Sigmoid colon (tissue), 7 donors: ENCODE results near the gene PXT1. TPM values are rescaled to one million over a fixed set of nuclear protein-coding genes. Genes with fewer than 3 reads are reported as not detected.

Experiments used
- DNase-seq: peaks from one replicate; pipeline ENCODE4 v3.0.0-alpha.2; 2019
- H3K27ac ChIP-seq, 4 donors: fragments of 200-600 bp; sonication (generic); one replicate each; pipeline ENCODE4 v1.5.1; 2016 to 2019; ENCODE audit warnings: mild to moderate bottlenecking in 1 of 4
- H3K27me3 ChIP-seq, 3 donors: fragments of 200-600 bp; sonication (generic); one replicate each; pipeline ENCODE4 v1.5.1; 2019; ENCODE audit warnings: mild to moderate bottlenecking in 1 of 3
- H3K36me3 ChIP-seq, 4 donors: fragments of 200-600 bp; sonication (generic); one replicate each; pipeline ENCODE4 v1.5.1; 2016 to 2019
- H3K4me1 ChIP-seq, 4 donors: fragments of 200-600 bp; sonication (generic); one replicate each; pipeline ENCODE4 v1.5.1; 2017 to 2019
- H3K4me3 ChIP-seq, 4 donors: fragments of 200-600 bp; sonication (generic); one replicate each; pipeline ENCODE4 v1.5.1; 2017 to 2019; ENCODE audit warnings: mild to moderate bottlenecking in 2 of 4, moderate library complexity in 1 of 4
- H3K9me3 ChIP-seq, 4 donors: fragments of 200-600 bp in 3 of 4; sonication (generic) in 3 of 4; one replicate each; pipeline versions ENCODE4 v1.5.1 to v1.6.1; 2013 to 2019
- CTCF ChIP-seq, 4 experiments: fragments of 450-650 bp in 3 of 4; fragments of 200-600 bp in 1 of 4; IDR thresholded peaks; one replicate each; pipeline ENCODE4 v1.5.1; 2016 to 2019; ENCODE audit warnings: antibody characterized with exemption in 4 of 4, mild to moderate bottlenecking in 3 of 4, moderate library complexity in 2 of 4
- EP300 ChIP-seq, 4 donors: sonication (generic); formaldehyde crosslinking; IDR thresholded peaks; one replicate each; pipeline ENCODE4 v1.6.1; 2017; ENCODE audit warnings: antibody characterized with exemption in 4 of 4
- POLR2A ChIP-seq, 2 donors: fragments of 450-650 bp; IDR thresholded peaks; one replicate each; pipeline ENCODE4 v1.6.1; 2016; ENCODE audit warnings: antibody characterized with exemption in 2 of 2, mild to moderate bottlenecking in 2 of 2, moderate library complexity in 2 of 2
- POLR2AphosphoS5 ChIP-seq, 4 donors: sonication (generic); formaldehyde crosslinking; IDR thresholded peaks; one replicate each; pipeline ENCODE4 v1.6.1; 2017; ENCODE audit warnings: antibody characterized with exemption in 4 of 4
- WGBS, 2 donors: extraction: QIAGEN DNeasy Blood & Tissue Kit; methylation state at CpG; one replicate each; pipeline ENCODE4 v1.1.7; 2013; 5-methylcytosine and 5-hydroxymethylcytosine counted together
- intact Hi-C: fragments of 100-400 bp; cut with DNase I; formaldehyde crosslinking; loops from one replicate; pipeline ENCODE4 v1.15.1; 2023
- polyA plus RNA-seq, 3 donors: library from polyadenylated mRNA; stranded (reverse); fragments of 200-250 nt; gene quantifications; one replicate each; pipeline ENCODE4 v1.2.3, GENCODE V29; 2013
- total RNA-seq, 4 donors: library from RNA; depleted of rRNA; stranded (reverse); fragments of >200 nt; gene quantifications; one replicate each; pipeline ENCODE4 v1.1.0, GENCODE V29; 2016
- donor health status: healthy with polysubstance abuse.
- donor health status: Bipolar disorder and iron deficiency.
- donor health status: healthy.

PXT1 gene
- total and polyA plus RNA-seq, 7 donors, result not detected

DNA sequence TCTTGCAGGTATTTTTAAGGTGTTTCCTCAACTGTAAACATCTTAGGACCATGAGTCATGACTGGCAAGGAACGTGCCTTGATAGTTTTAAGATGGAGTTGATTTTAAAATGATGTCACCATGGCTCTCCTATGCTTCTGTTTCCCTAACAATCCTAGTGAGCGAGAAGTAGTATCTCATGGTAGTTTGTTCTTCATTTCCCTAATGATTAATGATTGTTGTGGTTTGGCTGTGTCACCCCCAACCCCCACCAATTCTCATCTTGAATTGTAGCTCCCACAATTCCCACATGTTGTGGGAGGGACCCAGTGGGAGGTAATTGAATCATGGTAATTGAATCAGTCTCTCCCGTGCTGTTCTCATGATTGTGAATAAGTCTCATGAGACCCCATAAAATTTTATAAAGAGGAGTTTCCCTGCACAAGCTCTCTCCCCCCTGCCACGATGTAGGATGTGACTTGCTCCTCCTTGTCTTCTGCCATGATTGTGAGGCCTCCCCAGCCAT, 89.2 kb downstream of the PXT1 start:
- no peak for TF ChIP-seq POLR2AphosphoS5 (IDR thresholded peaks at IDR 0.05)
- no peak for TF ChIP-seq CTCF (IDR thresholded peaks at IDR 0.05)
- TF ChIP-seq EP300 (IDR thresholded peaks at IDR 0.05), result no peak
- no peak for TF ChIP-seq POLR2A (IDR thresholded peaks at IDR 0.05)
- intact Hi-C loops, result no loop called here
- Histone ChIP-seq H3K4me1 (peaks cover 0 to 9% (median 4%) of the 10 kb centered on the region in 4 donors), H3K36me3 (no peaks in the 10 kb centered on the region), H3K27ac (no peak overlapping the region), H3K9me3 (no peaks in the 10 kb centered on the region), H3K27me3 (no peaks in the 10 kb centered on the region), H3K4me3 (no peak overlapping the region)
- 74 to 76% methylated on average over 4 of the region's 4 CpGs for WGBS, 2 donors
- no peak for DNase-seq

DNA sequence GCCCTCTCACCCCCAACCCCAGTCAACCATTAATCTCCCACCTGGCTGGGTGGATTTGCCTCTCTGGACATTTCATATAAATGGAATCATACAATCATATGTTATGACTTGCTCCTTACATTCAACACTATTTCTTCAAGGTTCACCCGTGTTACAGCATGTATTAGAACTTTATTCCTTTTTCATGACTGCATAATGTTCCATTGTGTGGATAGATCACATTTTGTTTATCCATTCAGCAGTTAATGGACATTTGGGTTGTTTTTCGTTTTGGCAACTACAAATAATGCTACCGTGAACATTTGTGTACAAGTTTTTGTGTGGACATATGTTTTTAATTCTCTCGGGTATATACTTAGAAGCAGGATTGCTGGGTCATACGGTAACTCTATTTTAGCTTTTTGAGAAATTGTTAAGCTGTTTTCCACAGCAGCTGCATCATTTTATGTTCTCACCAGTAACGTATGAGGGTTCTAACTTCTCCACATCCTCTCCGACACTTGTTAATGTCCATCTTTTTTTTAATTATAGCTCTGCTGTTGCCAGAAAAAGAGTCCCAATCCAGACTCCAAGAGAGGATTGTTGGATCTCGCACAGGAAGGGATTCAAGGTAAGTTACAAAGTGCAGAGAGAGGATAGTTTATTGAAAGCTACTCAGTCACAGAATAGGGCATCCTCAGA, 90.0 kb downstream of the PXT1 start:
- intact Hi-C loops, result no loop called here
- WGBS, 2 donors, result 90 to 91% methylated on average over 8 of the region's 8 CpGs
- DNase-seq, result no peak
- no peak overlapping the region for H3K4me3 ChIP-seq
- H3K9me3 ChIP-seq, result no peaks in the 10 kb centered on the region
- H3K36me3 ChIP-seq, result no peaks in the 10 kb centered on the region
- no peaks in the 10 kb centered on the region for H3K27me3 ChIP-seq
- no peak overlapping the region for H3K27ac ChIP-seq
- peaks cover 0 to 7% (median 2%) of the 10 kb centered on the region in 4 donors for H3K4me1 ChIP-seq
- TF ChIP-seq POLR2AphosphoS5 (IDR thresholded peaks at IDR 0.05), result no peak
- TF ChIP-seq POLR2A (IDR thresholded peaks at IDR 0.05), result no peak
- TF ChIP-seq EP300 (IDR thresholded peaks at IDR 0.05), result no peak
- TF ChIP-seq CTCF (IDR thresholded peaks at IDR 0.05), result no peak

DNA sequence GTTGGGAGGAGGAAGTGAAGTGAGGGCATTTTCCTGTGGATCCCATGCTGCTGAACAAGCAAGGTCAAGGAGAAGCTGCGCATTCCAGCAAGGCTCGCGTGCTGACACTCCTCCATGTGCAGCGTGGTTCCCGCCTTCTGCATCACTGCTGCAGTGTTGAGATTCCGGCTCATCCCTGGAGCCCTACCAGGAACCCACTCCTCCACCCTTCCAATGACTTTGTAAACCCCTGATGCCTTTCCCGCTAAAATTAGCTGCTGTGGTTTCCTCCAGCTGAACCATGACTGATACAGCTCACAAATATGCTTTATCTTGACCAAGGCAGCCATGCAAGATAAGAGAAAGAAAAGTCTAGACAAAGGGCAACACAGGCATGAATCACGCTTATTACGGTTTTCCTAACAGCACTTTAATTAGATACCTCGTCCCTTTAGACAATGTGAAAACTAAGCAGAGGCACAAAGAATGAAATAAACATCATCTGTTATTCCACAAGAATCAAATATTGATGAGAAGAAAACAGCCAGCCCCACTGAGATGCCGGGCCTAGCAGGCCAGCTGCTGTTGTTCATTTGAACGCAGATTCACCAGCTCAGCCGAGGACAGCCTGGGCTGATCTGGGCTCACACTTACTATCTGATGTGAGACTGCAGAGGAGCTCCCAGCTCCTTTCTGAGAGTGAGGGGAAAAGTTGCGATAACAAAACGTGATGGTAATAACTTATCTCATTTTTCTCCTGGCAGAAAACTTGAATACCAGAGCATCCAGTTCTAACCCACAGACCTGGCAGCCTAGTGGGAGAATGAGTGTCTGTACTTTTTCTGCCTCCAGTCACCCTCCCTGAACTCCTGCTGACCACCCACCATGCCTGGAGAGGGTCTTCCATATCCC, 91.7 kb downstream of the PXT1 start:
- no peak for DNase-seq
- Histone ChIP-seq H3K36me3 (no peaks in the 10 kb centered on the region), H3K9me3 (no peaks in the 10 kb centered on the region), H3K4me1 (peaks cover 0 to 11% (median 2%) of the 10 kb centered on the region in 4 donors), H3K27ac (no peak overlapping the region), H3K4me3 (no peak overlapping the region), H3K27me3 (no peaks in the 10 kb centered on the region)
- TF ChIP-seq CTCF (IDR thresholded peaks at IDR 0.05) (no peak), POLR2AphosphoS5 (IDR thresholded peaks at IDR 0.05) (peak in 1 of 4 donors; percentile 46)
- intact Hi-C loops, result no loop called here
- WGBS, 2 donors, result 71 to 77% methylated on average over 15 of the region's 15 CpGs

DNA sequence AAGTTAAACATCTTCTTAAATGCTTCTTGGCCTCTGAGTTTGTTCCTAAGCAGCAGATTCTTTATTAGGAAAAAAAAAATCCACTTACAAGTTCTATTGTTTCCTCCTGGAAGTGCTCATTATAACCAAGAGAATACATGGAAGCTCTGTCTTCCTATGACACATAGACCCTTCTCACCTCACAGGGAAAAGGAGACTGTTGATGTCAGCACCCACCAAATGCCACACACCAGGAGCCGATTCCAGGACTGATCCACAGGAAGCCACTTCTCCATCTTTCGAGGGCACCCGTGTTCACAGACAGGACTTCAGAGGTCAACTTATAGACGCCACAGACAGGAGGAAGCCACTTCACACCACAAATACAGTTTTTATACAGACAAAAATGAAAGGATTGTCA, 92.6 kb downstream of the PXT1 start:
- H3K4me3 ChIP-seq, result no peak overlapping the region
- H3K27me3 ChIP-seq, result no peaks in the 10 kb centered on the region
- no peak overlapping the region for H3K27ac ChIP-seq
- peaks cover 0 to 16% (median 2%) of the 10 kb centered on the region in 4 donors for H3K4me1 ChIP-seq
- no peaks in the 10 kb centered on the region for H3K9me3 ChIP-seq
- TF ChIP-seq POLR2A (IDR thresholded peaks at IDR 0.05) (no peak), POLR2AphosphoS5 (IDR thresholded peaks at IDR 0.05) (peak in 1 of 4 donors; percentile 40)
- 68 to 87% methylated on average over 4 of the region's 4 CpGs for WGBS, 2 donors
- intact Hi-C loops, result no loop called here
- DNase-seq, result no peak
- no peaks in the 10 kb centered on the region for H3K36me3 ChIP-seq

DNA sequence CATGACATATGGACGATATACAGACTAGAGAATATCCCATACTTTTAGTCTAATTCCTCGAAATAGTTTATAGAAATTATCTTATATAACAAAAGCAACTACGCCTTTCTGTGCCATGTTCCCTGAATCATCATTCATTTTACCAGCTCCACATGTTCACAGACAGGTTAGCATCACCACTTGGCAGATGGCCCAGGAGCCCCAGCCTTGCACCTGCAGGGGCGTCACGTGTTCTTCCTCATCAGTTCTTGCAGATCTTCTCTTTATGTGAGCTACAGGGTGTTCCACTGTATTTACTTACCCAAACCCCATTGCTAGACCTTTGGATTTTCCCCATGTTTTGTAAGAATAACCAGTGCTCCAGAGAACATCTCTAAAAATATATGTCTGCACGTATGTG, 93.4 kb downstream of the PXT1 start:
- DNase-seq, result no peak

More for the DNA sequence above, 93.4 kb downstream of the PXT1 start:
- H3K36me3 ChIP-seq, result no peaks in the 10 kb centered on the region
- H3K27me3 ChIP-seq, result no peaks in the 10 kb centered on the region
- no peak overlapping the region for H3K4me3 ChIP-seq
- H3K4me1 ChIP-seq, result peaks cover 0 to 16% (median 2%) of the 10 kb centered on the region in 4 donors
- no peaks in the 10 kb centered on the region for H3K9me3 ChIP-seq
- TF ChIP-seq POLR2A (IDR thresholded peaks at IDR 0.05) (no peak), EP300 (IDR thresholded peaks at IDR 0.05) (no peak), CTCF (IDR thresholded peaks at IDR 0.05) (no peak), POLR2AphosphoS5 (IDR thresholded peaks at IDR 0.05) (no peak)
- 20 to 46% methylated on average over 6 of the region's 6 CpGs for WGBS, 2 donors
- intact Hi-C loops, result no loop called here
- H3K27ac ChIP-seq, result no peak overlapping the region
